Tibial artery (tissue), 4 donors: ENCODE measurements around the gene BCAR1.

Source experiments
- DNase-seq, 2 donors: peaks; one replicate each; pipeline ENCODE4 v3.0.0-alpha.2; 2019
- H3K27ac ChIP-seq, 2 donors: fragments of 200-600 bp; sonication (generic) in 1 of 2; 1 replicate in 1 of 2; 2 replicates in 1 of 2; pipeline ENCODE4 v1.5.1; 2018 to 2019; ENCODE audit warnings: mild to moderate bottlenecking in 1 of 2
- H3K27me3 ChIP-seq, 2 donors: fragments of 200-600 bp; sonication (generic) in 1 of 2; one replicate each; pipeline versions ENCODE4 v1.5.1 to v1.6.0; 2016 to 2019
- H3K36me3 ChIP-seq, 3 donors: fragments of 200-600 bp; sonication (generic) in 2 of 3; one replicate each; pipeline ENCODE4 v1.5.1; 2016 to 2019; ENCODE audit warnings: mild to moderate bottlenecking in 2 of 3
- H3K4me1 ChIP-seq, 4 donors: fragments of 200-600 bp; sonication (generic) in 2 of 4; 1 replicate in 3 of 4; 2 replicates in 1 of 4; pipeline ENCODE4 v1.5.1; 2016 to 2019
- H3K4me3 ChIP-seq, 2 donors: fragments of 200-600 bp; sonication (generic) in 1 of 2; 1 replicate in 1 of 2; 2 replicates in 1 of 2; pipeline ENCODE4 v1.5.1; 2018 to 2019; ENCODE audit warnings: mild to moderate bottlenecking in 2 of 2
- H3K9me3 ChIP-seq, 3 donors: fragments of 200-600 bp; sonication (generic) in 1 of 3; one replicate each; pipeline ENCODE4 v1.5.1; 2016 to 2019
- CTCF ChIP-seq, 2 experiments: fragments of 200-600 bp in 1 of 2; fragments of 450-650 bp in 1 of 2; IDR thresholded peaks; one replicate each; pipeline ENCODE4 v1.5.1; 2017 to 2019; ENCODE audit warnings: antibody characterized with exemption in 2 of 2, mild to moderate bottlenecking in 1 of 2, moderate library complexity in 1 of 2
- intact Hi-C: fragments of 100-400 bp; cut with DNase I; formaldehyde crosslinking; loops from one replicate; pipeline ENCODE4 v1.15.0; 2023; ENCODE audit warnings: low total_unique reads

The BCAR1 gene

GRCh38 chr16:75227361-75228142, 23.9 kb downstream of the BCAR1 start:
- peak in 1 of 2 donors; percentile 64 for DNase-seq
- no peaks in the 10 kb centered on the region for H3K9me3 ChIP-seq
- H3K36me3 ChIP-seq, result peaks cover 36 to 50% (median 40%) of the 10 kb centered on the region in 3 donors
- intact Hi-C loops, result loop anchor here (5.0 kb wide), 1 partner anchor 155 kb away; no protein-coding TSS in a partner anchor
- H3K27me3 ChIP-seq, result no peaks in the 10 kb centered on the region
- H3K4me1 ChIP-seq, result peaks cover 0 to 13% (median 0%) of the 10 kb centered on the region in 4 donors
- no peak for TF ChIP-seq CTCF (IDR thresholded peaks at IDR 0.05)
- no peak overlapping the region for H3K4me3 ChIP-seq
- H3K27ac ChIP-seq, result no peak overlapping the region

- no peak for TF ChIP-seq CTCF (IDR thresholded peaks at IDR 0.05)
- no peaks in the 10 kb centered on the region for H3K27me3 ChIP-seq
- intact Hi-C loops, result loop anchor here (5.0 kb wide), 1 partner anchor 156 kb away; no protein-coding TSS in a partner anchor
- no peak for DNase-seq
- H3K36me3 ChIP-seq, result peaks cover 30 to 43% (median 32%) of the 10 kb centered on the region in 3 donors
- H3K4me1 ChIP-seq, result peaks cover 0 to 13% (median 0%) of the 10 kb centered on the region in 4 donors
- H3K4me3 ChIP-seq, result no peak overlapping the region
- no peak overlapping the region for H3K27ac ChIP-seq
- no peaks in the 10 kb centered on the region for H3K9me3 ChIP-seq
These were observed 24.7 kb downstream of the BCAR1 start for GRCh38 chr16:75226550-75227360.

- H3K27ac ChIP-seq, result no peak overlapping the region
- H3K36me3 ChIP-seq, result peaks cover 26 to 36% (median 28%) of the 10 kb centered on the region in 3 donors
- peaks cover 0 to 13% (median 0%) of the 10 kb centered on the region in 4 donors for H3K4me1 ChIP-seq
- H3K27me3 ChIP-seq, result no peaks in the 10 kb centered on the region
- H3K9me3 ChIP-seq, result no peaks in the 10 kb centered on the region
- intact Hi-C loops, result loop anchor here (2.0 to 5.0 kb wide), 2 partner anchors 19 to 156 kb away; partner anchors contain the start of gene CTRB2
- peak in 1 of 2 donors; percentile 66 for DNase-seq
- H3K4me3 ChIP-seq, result no peak overlapping the region
- no peak for TF ChIP-seq CTCF (IDR thresholded peaks at IDR 0.05)
These were observed 25.5 kb downstream of the BCAR1 start for GRCh38 chr16:75225678-75226515.

- no peak overlapping the region for H3K4me3 ChIP-seq
- no peak for DNase-seq
- no peak overlapping the region for H3K27ac ChIP-seq
These were observed 26.3 kb downstream of the BCAR1 start for GRCh38 chr16:75225092-75225491.

More at GRCh38 chr16:75225092-75225491, 26.3 kb downstream of the BCAR1 start:
- no peak for TF ChIP-seq CTCF (IDR thresholded peaks at IDR 0.05)
- Histone ChIP-seq H3K4me1 (peaks cover 0 to 9% (median 0%) of the 10 kb centered on the region in 4 donors), H3K9me3 (no peaks in the 10 kb centered on the region), H3K36me3 (peaks cover 25 to 28% (median 28%) of the 10 kb centered on the region in 3 donors), H3K27me3 (no peaks in the 10 kb centered on the region)
- intact Hi-C loops, result loop anchor here (2.0 to 5.0 kb wide), 2 partner anchors 18 to 157 kb away; partner anchors contain the start of gene CTRB2
